NCI-H146 (cell line): ENCODE results near the gene ARL4C.
A peak's percentile ranks its signal among the peaks of the same experiment; 100 is the strongest.

Experiments used
- DNase-seq: peaks from one replicate; lab custom pipeline; 2025; lab: John Stamatoyannopoulos, UW

ARL4C gene

GRCh38 chr2:234500394-234501006 is 3.6 kb upstream of the ARL4C start:
- DNase-seq = peak; percentile 51

- no peak for DNase-seq
Observed at GRCh38 chr2:234497594-234498235, 834 bp upstream of the ARL4C start.

GRCh38 chr2:234496055-234496834 is 636 bp downstream of the ARL4C start:
- DNase-seq = peak; percentile 64

GRCh38 chr2:234495251-234496054 is 1.4 kb downstream of the ARL4C start:
- DNase-seq = peak; percentile 40

- peak; percentile 48 for DNase-seq
Observed at GRCh38 chr2:234494361-234495250, 2.3 kb downstream of the ARL4C start.

- DNase-seq = no peak
Observed at GRCh38 chr2:234493796-234494195, 3.1 kb downstream of the ARL4C start.

GRCh38 chr2:234492717-234493485 is 4.0 kb downstream of the ARL4C start:
- DNase-seq = no peak

GRCh38 chr2:234491897-234492296 is 5.0 kb downstream of the ARL4C start:
- no peak for DNase-seq

GRCh38 chr2:234491281-234491680 is 5.6 kb downstream of the ARL4C start:
- DNase-seq = no peak

- DNase-seq = no peak
Observed at GRCh38 chr2:234490271-234491091, 6.4 kb downstream of the ARL4C start.

- DNase-seq = no peak
Observed at GRCh38 chr2:234488913-234489451, 7.9 kb downstream of the ARL4C start.

- no peak for DNase-seq
Observed at GRCh38 chr2:234488486-234488885, 8.4 kb downstream of the ARL4C start.

- DNase-seq = no peak
Observed at GRCh38 chr2:234487356-234487755, 9.5 kb downstream of the ARL4C start.

GRCh38 chr2:234483568-234484251 is 13.2 kb downstream of the ARL4C start:
- DNase-seq = no peak

GRCh38 chr2:234481301-234481700 is 15.6 kb downstream of the ARL4C start:
- DNase-seq = no peak

GRCh38 chr2:234480337-234480736 is 16.5 kb downstream of the ARL4C start:
- no peak for DNase-seq

- DNase-seq = no peak
Observed at GRCh38 chr2:234479465-234479864, 17.4 kb downstream of the ARL4C start.

- no peak for DNase-seq
Observed at GRCh38 chr2:234478121-234478858, 18.6 kb downstream of the ARL4C start.
